ENCODE results near the gene MT1E. TPM values are rescaled to one million over a fixed set of nuclear protein-coding genes. Genes with fewer than 3 reads are reported as not detected.

Gene MT1E
- total and polyA plus RNA-seq, 12 donors, result 31.9 to 268 (median 97.0) TPM

DNA sequence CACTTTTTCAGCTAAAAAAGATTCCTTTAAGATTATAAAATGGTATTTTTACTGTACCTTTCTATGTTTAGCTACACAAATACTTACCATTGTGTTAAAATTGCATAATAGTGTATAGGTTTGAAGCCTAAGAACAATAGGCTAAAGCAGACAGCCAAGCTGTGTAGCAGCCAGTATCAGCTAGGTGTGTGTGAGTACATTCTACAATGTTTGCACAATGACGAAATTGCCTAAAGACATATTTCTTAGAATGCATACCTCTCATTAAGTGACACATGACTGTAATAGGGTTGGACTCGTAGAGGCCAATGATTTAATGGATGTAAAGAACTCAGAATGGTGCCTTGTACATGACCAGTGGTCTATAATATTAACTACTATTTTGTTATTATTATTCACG lies 24.2 kb downstream of the MT1E start:
- H3K27me3 ChIP-seq, result peaks cover 0 to 63% (median 41%) of the 10 kb centered on the region in 7 donors
- no peak overlapping the region for H3K27ac ChIP-seq
- no peaks in the 10 kb centered on the region for H3K9me3 ChIP-seq
- intact Hi-C loops (cut with DNase I), result loop anchor here in 1 of 10 donors (5.0 kb wide), 1 partner anchor 48 kb away; no protein-coding TSS in a partner anchor
- WGBS, 2 donors, result 87 to 89% methylated on average over 3 of the region's 3 CpGs
- H3K36me3 ChIP-seq, result no peaks in the 10 kb centered on the region
- ATAC-seq, result no peak
- no peak for TF ChIP-seq CTCF (IDR thresholded peaks at IDR 0.05)
- H3K4me1 ChIP-seq, result no peaks in the 10 kb centered on the region
- no peak overlapping the region for H3K4me3 ChIP-seq
- DNase-seq, result no peak

DNA sequence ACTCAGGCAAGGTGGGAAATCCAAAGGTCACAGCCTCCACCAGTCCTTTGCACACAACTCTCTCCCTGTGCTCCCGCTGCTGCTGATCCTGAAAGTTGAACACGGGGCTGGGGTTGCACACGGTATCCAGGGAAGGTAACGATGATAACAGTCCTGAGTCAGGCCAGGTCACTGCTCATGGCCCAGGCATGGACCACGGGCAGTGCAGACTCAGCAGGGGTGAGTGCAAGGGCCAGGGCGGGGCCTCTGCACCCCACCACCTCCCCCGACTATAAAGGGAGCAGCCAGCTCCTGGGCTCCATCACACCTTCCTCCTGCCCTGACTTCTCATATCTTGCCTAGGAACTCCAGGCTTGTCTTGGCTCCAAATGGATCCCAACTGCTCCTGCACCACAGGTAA lies 26.0 kb downstream of the MT1E start, which contains the start of gene MT1B:
TSS of gene MT1B (plus strand) at position 301 of the 400 bp plus-strand sequence. CDS start at position 369, 68 bp downstream.
- 67 to 68% methylated on average over 7 of the region's 7 CpGs for WGBS, 2 donors
- intact Hi-C loops (cut with DNase I), result no loop called here

DNA sequence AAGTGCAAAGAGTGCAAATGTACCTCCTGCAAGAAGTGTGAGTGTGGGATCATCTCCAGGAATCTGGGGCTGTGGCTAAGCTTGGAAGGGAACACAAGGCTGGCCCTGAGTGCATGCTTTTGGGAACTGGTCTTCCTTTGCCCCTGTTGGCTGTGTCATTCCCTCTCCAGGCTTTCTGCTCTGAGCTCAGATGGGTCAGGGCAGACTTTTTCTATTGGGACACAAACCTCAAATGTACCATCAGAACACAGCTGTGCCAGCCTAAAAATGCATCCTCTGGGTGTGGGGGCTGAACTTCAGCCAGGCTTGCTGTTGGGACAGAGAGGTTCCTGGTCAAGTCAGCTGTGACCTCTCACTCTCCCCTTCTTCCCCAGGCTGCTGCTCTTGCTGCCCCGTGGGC lies 27.0 kb downstream of the MT1E start:
- H3K27ac ChIP-seq, result no peak overlapping the region
- no peaks in the 10 kb centered on the region for H3K36me3 ChIP-seq
- H3K9me3 ChIP-seq, result no peaks in the 10 kb centered on the region
- 69 to 74% methylated on average over 1 of the region's 1 CpG for WGBS, 2 donors
- intact Hi-C loops (cut with DNase I), result no loop called here
- DNase-seq, result no peak
- peaks cover 0 to 6% (median 4%) of the 10 kb centered on the region in 9 donors for H3K4me1 ChIP-seq
- H3K27me3 ChIP-seq, result peaks cover 0 to 35% (median 20%) of the 10 kb centered on the region in 7 donors
- no peak for TF ChIP-seq CTCF (IDR thresholded peaks at IDR 0.05)
- H3K4me3 ChIP-seq, result no peak overlapping the region
- ATAC-seq, result no peak

More for the DNA sequence above, 26.0 kb downstream of the MT1E start, which contains the start of gene MT1B:
- H3K27ac ChIP-seq, result no peak within 1 kb of the TSS
- peaks cover 0 to 45% (median 30%) of the 10 kb centered on the region in 7 donors for H3K27me3 ChIP-seq
- ATAC-seq (peak in 2 of 8 donors; percentile 22 to 51), DNase-seq (no peak)
- TF ChIP-seq CTCF (IDR thresholded peaks at IDR 0.05), result no peak
- no peaks in the 10 kb centered on the region for H3K36me3 ChIP-seq
- H3K4me1 ChIP-seq, result no peaks in the 10 kb centered on the region
- H3K9me3 ChIP-seq, result no peaks in the 10 kb centered on the region
- H3K4me3 ChIP-seq, result no peak within 1 kb of the TSS

DNA sequence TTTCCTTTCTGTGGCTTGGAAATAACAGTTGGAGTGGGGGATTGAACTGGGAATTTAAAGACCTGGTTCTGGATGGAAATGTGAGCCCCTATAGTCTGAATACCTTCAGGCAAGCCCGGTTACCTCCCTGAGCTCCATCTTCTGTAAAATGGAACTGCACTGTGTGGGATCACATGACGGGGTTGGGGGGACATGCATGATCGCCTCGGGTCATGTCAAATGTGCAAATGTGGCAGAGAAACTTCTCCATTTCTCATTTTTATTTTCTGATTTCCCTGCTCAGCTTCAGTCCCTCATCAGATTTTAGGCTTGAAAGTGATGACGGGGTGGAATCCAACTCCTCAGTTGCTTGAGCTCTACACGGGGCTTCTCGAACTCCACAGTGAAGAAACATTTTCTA lies 27.6 kb downstream of the MT1E start:
- intact Hi-C loops (cut with DNase I), result no loop called here
- WGBS, 2 donors, result 81 to 85% methylated on average over 7 of the region's 7 CpGs
- ATAC-seq (no peak), DNase-seq (no peak)
- no peak for TF ChIP-seq CTCF (IDR thresholded peaks at IDR 0.05)
- Histone ChIP-seq H3K36me3 (no peaks in the 10 kb centered on the region), H3K4me3 (no peak overlapping the region), H3K27me3 (peaks cover 0 to 29% (median 17%) of the 10 kb centered on the region in 7 donors), H3K9me3 (no peaks in the 10 kb centered on the region), H3K4me1 (peaks cover 0 to 12% (median 10%) of the 10 kb centered on the region in 9 donors), H3K27ac (no peak overlapping the region)
